NCI-H2081 treated with DMSO at 0.1 percent for 48 hours (cell line): ENCODE data around the gene SLC13A5.
"Not testable (repeated sequence)": the region's sequence is repeated elsewhere in the genome, so short reads cannot be mapped to it uniquely, and the experiment has no call there.

Experiments used
- DNase-seq: peaks from one replicate; lab custom pipeline; 2025; lab: John Stamatoyannopoulos, UW

The SLC13A5 gene

DNA sequence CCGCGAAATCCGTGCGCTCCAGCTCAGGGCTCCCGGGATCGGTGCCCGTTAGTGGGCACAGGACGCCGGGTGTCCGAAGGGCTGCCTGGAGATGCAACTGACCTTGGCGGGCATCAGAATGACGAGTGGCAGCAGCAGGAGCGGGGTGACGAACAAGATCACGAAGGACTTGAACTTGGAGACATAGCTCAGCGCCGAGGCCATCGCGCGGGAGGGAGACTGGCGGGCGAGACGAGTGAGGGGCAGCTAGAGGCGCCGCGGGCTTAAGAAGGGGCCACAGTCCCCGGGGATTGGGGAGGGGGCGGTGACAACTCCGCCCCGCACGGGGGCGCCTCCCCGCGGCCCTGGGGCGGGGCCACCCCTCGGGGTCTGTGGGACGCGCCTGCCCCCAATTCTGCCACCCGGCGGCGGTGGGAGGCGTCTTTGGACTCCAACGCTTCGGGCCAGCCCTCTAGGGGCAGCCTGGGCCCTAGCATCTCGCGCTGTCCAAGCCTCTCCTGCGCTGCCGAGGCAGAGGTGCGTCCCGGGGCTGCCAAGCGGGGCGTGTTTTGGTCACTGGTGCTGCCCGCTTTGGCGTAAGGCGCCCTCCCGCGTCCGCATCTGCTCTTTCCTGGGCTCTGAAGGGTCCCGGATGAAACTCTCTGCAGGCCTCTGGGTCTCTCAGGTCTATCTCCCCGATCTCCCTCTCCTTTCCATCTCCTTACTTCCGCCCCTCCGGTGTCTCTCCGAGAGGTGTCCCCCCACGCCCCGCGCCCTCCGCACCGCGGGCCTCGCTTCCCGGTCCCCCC lies at the start of gene SLC13A5:
Gene SLC13A5 (minus strand): TSS at position 240 of the 788 bp plus-strand sequence. CDS start 36 bp downstream, at position 204.
- DNase-seq, result no peak

GRCh38 chr17:6761779-6762178 lies 48.6 kb upstream of the SLC13A5 start:
- DNase-seq, result no peak

DNA sequence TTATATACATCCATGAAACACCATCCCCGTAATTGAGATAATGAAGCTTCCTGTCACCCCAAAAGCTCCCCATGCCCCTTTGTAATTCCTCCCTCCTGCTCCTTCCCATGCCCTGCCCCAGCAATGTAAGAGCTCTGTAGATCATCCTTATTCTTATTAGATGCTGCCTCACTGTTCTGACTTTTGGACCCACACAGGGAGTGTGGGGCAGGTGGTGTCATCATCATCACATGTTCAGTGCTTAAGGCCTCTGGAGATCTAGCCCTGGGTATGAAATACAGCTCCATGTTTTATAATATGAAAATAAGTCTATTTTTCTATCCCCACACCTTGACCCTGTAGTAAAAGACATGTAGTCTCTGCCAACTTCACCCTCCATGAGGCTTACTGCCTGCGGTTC lies 44.6 kb upstream of the SLC13A5 start:
- no peak for DNase-seq

DNA sequence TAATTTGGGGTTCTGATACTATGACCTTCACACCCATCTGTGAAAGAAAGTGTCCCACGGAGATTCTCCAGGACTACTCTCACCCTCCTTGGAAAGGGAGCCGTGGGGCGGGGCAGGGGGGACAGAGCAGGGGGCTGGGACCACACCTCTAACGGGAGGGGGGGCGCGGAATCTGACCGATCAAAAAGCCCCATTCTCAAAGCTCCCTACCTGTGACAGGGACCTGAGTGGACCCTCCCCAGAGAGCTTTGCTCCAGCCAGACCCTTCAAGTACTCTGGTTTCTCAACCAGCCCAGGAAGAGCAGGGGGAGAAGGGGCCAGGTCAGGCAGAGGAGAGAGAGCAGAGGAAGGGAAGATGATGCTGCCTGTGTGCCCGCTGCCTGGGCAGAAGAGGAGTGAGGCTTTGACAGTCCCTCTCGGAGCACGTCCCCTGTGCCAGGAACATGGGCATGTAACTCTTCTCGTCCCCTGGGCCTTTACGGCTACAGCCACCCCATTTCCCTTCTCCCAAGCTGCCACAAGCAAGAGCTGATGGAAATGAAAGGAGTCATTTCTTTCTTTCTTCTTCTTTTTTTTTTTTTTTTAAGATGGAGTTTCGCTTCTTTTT lies 43.4 kb upstream of the SLC13A5 start:
- no peak for DNase-seq

GRCh38 chr17:6755731-6756184 lies 42.6 kb upstream of the SLC13A5 start, which contains the start of gene XAF1:
Gene XAF1 (plus strand): TSS chr17:6756046. CDS start chr17:6756079, 33 bp downstream.
- no peak for DNase-seq

GRCh38 chr17:6755281-6755680 lies 42.1 kb upstream of the SLC13A5 start:
- DNase-seq, result no peak

DNA sequence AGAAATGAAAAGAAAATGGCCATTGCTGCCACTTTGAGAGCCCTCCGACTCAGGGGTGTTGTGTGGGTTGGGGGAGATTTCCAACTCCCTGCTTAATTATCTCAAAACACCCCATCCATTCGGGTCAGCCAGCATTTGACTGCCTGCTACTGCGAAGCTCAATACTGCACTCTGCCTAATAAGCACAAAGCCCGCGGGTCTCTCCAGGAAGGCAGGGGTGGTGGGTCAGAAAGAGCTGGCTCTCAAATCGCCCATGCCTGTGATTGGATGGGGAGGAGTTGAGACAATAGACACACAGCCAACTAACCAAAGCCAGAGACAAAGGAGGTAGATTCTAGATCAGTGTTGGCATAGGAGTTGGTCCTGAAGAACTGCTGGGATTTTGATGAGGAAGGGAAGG lies 40.4 kb upstream of the SLC13A5 start:
- no peak for DNase-seq

GRCh38 chr17:6753006-6753445 lies 39.9 kb upstream of the SLC13A5 start:
- no peak for DNase-seq

DNA sequence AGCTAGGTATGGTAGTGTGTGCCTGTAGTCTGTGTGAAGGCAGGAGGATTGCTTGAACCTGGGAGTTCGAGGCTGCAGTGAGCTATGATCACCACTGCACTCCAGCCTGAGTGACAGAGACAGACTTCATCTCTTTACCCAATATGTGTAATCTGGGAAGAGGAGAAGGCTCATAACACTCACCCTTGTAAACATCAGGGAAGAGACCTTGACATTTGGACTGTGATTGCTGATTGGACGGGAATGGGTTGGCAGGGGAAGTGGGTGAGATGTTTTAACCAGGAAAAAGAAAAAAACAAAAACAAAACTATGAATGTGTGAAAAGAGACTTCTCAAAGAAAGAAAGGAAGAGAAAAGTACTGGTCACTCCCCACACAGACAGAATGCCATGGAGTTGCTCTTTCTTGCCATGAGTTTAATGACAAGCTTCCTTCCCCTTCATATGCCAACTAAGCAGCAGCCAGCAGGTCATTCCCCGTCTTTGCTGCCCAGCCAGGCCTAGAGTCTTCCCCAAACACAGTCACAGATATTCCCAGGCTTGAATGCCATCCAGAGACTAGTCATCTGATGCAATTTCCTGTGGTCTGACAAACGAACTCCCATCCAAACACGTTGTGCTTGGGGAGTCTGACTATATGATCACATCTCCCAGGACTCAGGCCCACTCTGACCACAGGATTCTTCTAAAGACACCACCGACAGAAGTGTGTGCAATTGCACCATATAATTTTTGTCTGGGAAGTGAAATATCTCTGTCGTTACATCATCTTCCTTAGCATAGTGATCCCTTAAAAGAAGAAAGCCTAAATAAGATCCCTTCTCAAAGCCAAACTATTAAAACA lies 39.1 kb upstream of the SLC13A5 start:
- DNase-seq, result no peak

DNA sequence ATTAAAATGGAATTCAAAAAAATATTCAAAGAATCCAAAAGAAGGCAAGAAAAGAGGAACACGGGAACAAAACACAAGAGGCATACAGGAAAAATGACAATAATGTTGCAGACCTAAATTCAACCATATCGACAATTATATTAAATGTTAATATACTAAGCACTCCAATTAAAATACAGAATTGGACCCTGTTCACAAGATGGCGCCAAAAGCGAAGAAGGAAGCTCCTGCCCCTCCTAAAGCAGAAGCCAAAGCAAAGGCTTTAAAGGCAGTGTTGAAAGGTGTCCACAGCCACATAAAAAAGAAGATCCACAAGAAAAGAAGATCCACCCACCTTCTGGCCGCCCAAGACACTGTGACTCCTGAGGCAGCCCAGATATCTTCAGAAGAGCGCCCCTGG lies 36.4 kb upstream of the SLC13A5 start:
- DNase-seq, result no peak

DNA sequence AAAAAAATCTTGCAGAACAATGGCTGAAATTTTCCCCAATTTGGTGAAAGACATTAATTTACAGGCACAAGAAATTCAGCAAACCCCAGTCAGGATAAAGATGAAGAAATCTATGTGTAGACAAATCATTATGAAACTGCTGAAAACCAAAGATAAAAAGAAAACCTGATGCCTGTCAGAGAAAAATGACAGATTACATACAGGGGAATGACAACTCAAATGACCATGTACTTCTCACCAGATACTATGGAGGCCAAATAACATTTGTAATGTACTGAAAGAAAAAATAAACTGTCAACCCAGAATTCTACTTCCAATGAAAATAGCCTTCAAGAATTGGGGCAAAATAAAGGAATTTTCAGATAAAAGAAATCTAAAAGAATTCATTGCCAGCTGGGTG lies 35.4 kb upstream of the SLC13A5 start:
- DNase-seq, result no peak

DNA sequence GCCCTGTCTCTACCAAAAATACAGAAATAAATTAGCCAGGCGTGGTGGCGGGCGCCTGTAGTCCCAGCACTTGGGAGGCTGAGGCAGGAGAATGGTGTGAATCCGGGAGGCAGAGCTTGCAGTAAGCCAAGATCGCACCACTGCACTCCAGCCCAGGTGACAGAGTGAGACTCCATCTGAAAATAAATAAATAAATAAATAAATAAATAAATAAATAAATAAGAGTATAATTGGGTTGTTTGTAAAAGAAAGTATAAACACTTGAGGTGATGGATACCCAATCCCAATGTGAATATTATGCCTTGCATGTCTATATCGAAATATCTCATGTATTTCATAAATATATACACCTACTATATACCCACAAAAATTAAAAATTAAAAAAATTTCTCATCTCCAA lies 33.5 kb upstream of the SLC13A5 start:
- not testable (repeated sequence) for DNase-seq

GRCh38 chr17:6729531-6729930 lies 16.4 kb upstream of the SLC13A5 start:
- no peak for DNase-seq

- no peak for DNase-seq
Observed at GRCh38 chr17:6724009-6724408, 10.8 kb upstream of the SLC13A5 start.

DNA sequence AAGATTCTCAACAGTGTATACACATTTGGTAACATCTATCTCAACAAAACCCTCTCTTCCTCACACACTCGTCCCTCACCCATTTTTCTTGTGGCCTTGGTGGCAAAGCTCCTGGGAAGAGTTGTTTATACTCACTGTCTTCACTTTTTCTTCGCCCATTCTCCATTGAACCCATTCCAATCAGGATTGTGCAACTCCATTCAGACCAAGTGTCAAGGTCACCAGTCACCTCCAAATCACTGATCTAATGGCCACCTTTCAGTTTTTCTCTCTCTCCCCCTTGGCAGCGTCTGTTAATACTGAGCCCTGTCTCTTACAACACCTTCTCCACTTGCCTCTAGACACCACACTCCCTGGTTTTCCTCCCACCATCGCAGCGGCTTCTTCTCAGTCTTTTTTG lies 8.6 kb upstream of the SLC13A5 start:
- DNase-seq, result no peak

DNA sequence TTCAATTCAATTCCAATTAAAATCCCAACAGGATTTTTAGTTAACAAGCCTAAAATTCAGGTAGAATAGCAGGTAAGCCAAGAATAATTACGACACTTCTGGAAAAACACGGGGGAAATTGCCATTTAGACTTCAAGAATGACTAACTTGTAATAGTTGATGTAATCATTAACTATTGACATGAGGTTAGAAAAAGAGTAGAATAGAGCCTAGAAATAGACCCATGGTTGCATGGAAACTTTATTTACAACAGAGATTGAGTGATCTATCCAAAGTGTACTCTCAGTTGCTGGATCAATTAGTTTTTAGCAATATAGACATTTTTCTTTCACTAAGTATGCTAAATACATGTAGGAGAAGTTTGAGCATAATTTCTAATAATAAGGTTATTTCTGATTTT lies 3.6 kb upstream of the SLC13A5 start:
- no peak for DNase-seq

DNA sequence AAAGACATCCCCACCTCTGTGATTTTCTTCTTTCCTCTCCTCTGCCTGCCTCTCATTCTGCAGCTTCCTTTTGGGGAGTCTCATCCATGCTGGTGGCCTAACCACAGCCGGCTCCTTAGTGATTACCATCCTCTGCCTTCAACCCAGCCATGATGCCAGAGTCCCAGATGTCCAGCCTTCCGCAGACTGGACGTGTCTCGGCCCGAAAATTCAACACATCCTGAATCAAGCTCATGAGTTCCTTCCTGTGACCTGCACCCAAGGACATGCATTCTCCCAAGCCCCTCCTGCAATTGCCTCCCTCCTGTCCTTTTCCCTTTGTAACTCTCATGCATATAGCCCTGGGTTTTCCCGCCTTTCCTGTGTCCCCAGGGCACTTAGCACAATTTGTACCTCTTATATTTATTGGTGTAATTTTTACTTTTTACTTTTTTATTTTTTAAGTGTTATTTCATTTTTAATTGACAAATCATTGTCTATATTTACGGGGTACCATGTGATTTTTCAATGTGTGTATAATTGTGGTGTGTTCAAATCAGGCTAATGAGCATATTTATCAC lies 1.2 kb upstream of the SLC13A5 start:
- no peak for DNase-seq

- no peak for DNase-seq
Observed at GRCh38 chr17:6713918-6714271, 726 bp upstream of the SLC13A5 start.

DNA sequence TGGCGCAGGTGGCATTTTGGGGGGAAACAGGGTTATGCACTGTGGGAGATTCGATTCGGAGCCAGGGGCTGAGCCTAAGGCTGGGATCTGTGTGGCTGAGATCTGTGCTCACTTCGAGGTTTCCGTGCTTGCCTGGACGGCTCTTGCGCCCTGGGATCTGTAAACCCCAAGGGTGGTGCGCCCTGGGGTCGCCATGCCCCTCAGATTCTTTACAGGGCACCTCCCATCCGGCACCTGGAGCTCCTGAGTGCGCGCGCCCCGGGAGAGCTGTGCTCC lies 377 bp downstream of the SLC13A5 start:
- no peak for DNase-seq

GRCh38 chr17:6712058-6712853 lies 913 bp downstream of the SLC13A5 start:
- DNase-seq, result no peak

DNA sequence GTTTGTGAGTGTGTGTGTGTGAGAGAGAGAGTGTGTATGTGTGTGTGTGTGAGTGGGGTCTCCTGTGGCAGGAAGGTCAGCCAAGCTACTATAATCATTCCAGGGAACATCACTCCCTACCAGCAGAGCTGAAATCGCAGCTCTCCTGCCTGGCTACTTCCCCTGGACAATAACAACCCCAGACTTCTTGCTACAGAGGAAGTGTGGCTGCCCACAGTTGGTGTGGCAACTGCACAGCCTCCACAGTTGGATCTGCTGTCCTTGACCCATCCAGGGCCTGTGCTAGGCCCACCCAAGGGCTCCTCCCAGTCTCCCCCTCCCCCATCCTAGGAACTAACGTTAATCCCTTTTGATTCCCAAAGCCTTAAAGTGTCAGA lies 1.5 kb downstream of the SLC13A5 start:
- no peak for DNase-seq
